Stimulated activated CD4-positive, alpha-beta T cell treated with anti-CD3 and anti-CD28 coated beads, Interleukin-15, amount 100 ng/mL, for 1 hour (primary cell): ENCODE data around the gene COL6A5.
"Not testable (repeated sequence)": the region's sequence is repeated elsewhere in the genome, so short reads cannot be mapped to it uniquely, and the experiment has no call there.

Source experiments
- DNase-seq, 2 donors: peaks; one replicate each; pipeline ENCODE4 v3.0.0-alpha.2; 2020; ENCODE audit warnings: low read depth in 1 of 2, low spot score in 1 of 2

COL6A5 gene, protein sequence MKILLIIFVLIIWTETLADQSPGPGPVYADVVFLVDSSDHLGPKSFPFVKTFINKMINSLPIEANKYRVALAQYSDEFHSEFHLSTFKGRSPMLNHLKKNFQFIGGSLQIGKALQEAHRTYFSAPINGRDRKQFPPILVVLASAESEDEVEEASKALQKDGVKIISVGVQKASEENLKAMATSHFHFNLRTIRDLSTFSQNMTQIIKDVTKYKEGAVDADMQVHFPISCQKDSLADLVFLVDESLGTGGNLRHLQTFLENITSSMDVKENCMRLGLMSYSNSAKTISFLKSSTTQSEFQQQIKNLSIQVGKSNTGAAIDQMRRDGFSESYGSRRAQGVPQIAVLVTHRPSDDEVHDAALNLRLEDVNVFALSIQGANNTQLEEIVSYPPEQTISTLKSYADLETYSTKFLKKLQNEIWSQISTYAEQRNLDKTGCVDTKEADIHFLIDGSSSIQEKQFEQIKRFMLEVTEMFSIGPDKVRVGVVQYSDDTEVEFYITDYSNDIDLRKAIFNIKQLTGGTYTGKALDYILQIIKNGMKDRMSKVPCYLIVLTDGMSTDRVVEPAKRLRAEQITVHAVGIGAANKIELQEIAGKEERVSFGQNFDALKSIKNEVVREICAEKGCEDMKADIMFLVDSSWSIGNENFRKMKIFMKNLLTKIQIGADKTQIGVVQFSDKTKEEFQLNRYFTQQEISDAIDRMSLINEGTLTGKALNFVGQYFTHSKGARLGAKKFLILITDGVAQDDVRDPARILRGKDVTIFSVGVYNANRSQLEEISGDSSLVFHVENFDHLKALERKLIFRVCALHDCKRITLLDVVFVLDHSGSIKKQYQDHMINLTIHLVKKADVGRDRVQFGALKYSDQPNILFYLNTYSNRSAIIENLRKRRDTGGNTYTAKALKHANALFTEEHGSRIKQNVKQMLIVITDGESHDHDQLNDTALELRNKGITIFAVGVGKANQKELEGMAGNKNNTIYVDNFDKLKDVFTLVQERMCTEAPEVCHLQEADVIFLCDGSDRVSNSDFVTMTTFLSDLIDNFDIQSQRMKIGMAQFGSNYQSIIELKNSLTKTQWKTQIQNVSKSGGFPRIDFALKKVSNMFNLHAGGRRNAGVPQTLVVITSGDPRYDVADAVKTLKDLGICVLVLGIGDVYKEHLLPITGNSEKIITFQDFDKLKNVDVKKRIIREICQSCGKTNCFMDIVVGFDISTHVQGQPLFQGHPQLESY (N-terminal part only)

DNA sequence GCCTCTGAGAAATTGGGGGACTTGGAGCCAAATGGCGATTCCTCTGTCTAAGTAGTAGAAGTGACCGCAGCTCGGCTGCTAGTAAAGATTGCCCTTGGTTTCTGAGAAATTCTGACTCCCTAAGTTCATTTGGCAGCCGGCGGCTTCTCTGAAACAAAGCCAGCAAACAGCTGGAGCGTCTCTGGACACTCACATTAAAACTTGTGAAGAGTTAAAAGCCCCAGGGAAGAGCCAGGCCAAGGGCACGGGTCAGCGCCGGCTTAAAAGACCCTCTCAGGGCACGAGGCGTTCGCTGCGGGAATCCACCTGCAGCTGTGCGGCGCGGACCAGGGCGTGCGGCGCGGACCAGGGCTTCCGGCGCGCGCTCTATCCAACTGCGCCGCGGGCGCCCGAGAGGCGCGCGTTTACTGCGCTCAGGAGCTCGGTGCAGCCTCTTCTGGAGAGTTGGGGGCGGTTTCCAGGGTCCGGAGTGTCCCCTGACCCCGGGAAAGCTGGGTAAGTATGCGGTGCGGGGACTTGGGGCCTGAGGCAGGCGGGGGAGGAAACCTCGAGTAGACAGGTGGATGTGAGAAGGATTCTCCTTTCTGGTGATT, at the start of gene COL6A5:
TSS of gene COL6A5 (plus strand) at position 186 of the 593 bp plus-strand sequence. CDS start 27,967 bp downstream, outside the sequence.
- DNase-seq, result no peak

GRCh38 chr3:130299531-130299930, 45.9 kb upstream of the COL6A5 start:
- no peak for DNase-seq

GRCh38 chr3:130300888-130301287, 44.6 kb upstream of the COL6A5 start:
- no peak for DNase-seq

DNA sequence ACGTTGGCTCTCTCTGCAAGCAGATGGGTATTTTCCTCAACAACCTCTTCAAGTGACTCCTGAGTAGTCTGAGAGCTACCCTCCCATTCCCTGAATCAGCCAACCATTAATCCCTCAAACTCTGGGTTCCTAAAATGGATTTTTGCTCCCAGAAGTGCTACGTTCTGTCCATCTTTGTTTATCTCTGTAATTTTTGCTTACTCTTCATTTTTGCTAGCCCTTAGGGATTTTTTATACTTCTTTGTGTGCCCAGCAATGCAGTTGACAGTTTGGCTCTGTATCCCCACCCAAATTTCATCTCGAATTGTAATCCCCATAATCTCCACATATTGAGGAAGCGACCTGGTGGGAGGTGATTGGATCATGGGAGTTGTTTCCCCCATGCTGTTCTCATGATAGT, 35.4 kb upstream of the COL6A5 start:
- DNase-seq, result no peak

GRCh38 chr3:130312374-130312773, 33.1 kb upstream of the COL6A5 start:
- DNase-seq, result no peak

DNA sequence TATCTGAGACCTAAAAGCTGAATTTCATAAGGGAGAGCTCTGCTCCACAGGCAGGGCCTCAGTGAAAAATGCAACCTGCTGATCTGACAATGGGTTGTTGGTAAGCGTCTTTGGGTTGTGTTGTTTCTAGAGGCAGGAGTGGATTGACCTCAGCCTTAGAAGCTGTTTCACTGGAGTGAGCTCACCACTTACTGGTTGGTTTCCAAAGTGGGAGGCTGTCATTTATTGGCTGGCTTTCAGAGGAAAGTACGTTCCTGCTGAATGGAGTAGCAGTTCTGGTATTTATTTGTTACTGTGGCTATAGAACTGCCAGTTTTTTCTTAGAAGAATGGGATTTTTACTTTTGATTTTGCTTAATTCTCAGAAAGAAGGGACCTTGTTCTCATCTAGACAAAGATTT, 29.3 kb upstream of the COL6A5 start:
- DNase-seq, result no peak

DNA sequence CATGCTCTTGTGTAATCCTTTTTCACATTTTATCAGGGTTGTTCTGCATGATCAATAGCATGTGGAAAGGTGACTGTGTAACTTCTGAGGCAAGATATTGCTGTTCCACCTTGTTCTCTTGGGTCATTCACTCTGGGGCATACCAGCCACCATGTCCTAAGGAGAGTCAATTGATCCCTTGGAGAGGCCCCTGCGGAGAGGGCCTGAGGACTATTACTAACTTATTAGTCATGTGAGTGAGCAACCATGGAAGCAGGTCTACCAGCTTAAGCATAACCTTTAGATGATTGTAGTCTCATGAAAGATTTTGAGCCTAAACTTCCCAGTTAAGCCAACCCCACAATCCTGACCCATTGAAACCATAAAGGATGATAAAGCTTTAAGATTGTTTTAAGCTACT, 22.0 kb upstream of the COL6A5 start:
- DNase-seq, result no peak

- no peak for DNase-seq
These were observed 4.7 kb upstream of the COL6A5 start for GRCh38 chr3:130340766-130341165.

GRCh38 chr3:130341388-130341787, 4.1 kb upstream of the COL6A5 start:
- DNase-seq, result no peak

DNA sequence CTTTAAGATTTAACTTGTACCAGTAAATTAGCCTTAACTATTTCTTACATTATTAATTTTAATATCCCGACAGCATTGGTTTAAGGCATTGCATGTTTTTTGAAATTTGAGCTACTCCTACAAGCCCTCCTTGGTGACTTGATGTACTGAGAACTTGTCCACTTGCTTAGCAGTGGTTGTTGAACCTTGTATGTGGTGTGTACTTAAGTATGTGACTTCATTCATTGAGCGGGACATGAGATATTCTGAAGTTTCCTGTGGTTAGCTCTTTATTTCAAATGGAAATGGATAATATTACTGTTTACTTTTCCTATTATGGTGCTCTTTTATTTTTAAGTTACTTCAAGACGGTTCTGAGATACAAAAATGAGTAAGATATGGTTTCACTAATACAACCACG, 3.6 kb upstream of the COL6A5 start:
- DNase-seq, result no peak

- no peak for DNase-seq
These were observed 2.4 kb upstream of the COL6A5 start for GRCh38 chr3:130342821-130343661.

DNA sequence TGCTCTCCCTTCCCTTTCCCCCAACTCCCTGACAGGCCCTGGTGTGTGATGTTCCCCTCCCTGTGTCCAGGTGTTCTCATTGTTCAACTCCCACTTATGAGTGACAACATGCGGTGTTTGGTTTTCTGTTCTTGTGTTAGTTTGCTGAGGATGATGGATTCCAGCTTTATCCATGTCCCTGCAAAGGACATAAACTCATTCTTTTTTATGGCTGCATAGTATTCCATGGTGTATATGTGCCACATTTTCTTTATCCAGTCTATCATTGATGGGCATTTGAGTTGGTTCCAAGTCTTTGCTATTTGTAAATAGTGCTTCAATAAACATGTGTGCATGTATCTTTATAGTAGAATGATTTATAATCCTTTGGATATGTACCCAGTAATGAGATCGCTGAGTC, 2.8 kb downstream of the COL6A5 start:
- not testable (repeated sequence) for DNase-seq

DNA sequence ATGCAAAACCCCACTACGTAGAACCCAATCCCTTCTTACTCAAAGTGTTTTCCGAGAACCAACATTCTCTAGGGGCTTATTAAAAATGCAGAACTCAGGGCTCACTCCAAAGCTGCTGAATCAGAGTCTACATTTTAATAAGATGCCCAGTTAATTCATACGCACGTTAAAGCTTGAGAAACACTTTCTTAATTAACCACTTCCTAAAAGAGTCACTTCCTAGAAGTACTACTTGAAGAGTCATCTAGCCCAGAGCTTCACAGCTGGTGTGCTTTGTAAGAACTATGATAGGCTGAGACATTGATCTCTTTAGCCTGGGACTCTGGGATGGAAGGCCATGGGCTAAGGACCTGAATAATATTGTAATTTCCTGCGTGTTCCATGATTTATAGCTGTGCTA, 9.0 kb downstream of the COL6A5 start:
- DNase-seq, result no peak

DNA sequence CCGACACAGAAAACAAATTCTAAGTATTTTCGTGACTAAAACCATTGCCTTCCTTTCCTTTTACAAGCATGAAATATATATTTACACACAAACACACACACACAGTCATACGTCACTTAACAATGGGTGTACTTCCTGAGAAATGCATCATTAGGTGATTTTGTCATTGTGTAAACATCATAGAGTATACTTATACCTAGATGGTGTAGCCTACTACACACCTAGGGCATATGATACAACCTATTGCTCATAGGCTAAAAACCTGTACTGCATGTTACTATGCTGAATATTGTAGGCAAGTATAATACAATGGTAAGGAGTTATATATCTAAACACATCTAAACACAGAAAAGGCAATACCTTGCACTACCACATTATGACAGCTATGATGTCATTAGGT, 28.6 kb downstream of the COL6A5 start:
- no peak for DNase-seq

- DNase-seq, result no peak
These were observed 29.4 kb downstream of the COL6A5 start for GRCh38 chr3:130374908-130375307.

- no peak for DNase-seq
These were observed 32.6 kb downstream of the COL6A5 start for GRCh38 chr3:130377960-130378676.

DNA sequence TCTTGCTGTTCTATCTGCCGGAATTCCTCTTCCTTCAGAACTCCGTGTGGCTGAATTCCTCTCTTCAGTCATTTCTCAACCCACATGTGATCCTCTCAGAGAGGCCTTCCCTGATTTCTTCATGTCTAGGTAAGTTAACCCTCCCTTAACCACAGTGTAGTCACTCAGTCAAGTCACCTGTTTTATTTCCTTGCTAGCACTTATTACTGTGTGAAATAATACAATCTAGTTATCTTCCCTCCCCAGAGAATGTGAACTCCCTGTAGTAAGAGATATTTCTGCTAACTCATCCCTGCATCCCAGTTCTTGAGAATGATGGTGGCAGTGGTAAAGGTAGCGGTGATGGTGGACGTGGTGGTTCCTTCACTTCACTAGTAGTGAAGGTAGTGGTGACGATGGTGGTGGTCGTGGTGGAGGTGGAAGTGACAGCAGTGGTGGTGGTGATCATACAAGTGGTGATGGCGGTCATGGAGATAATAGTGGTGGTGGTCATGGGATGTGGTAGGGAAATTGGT, 33.3 kb downstream of the COL6A5 start:
- DNase-seq, result no peak

DNA sequence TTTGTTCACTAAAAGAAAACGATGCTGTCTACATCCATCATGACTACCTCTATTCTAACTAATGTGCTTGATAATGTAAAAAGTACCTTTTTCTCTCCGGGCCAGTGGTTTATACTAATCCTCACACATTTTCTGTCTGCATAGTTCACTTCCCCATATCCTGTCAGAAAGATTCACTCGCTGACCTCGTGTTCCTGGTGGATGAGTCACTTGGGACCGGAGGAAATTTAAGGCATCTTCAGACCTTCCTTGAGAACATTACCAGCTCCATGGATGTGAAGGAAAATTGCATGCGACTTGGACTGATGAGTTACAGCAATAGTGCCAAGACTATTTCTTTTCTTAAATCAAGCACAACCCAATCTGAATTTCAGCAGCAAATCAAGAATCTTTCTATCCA, 33.8 kb downstream of the COL6A5 start:
- no peak for DNase-seq

GRCh38 chr3:130380398-130380797, 34.9 kb downstream of the COL6A5 start:
- DNase-seq, result no peak
